ENCODE data around the gene AVPR1B. TPM values are rescaled to one million over a fixed set of nuclear protein-coding genes. Genes with fewer than 3 reads are reported as not detected.

Gene AVPR1B
- total and polyA plus RNA-seq, 2 donors (not counting 3 experiments of a cell fraction or from before 2014, with no cell fraction given), result not detected

DNA sequence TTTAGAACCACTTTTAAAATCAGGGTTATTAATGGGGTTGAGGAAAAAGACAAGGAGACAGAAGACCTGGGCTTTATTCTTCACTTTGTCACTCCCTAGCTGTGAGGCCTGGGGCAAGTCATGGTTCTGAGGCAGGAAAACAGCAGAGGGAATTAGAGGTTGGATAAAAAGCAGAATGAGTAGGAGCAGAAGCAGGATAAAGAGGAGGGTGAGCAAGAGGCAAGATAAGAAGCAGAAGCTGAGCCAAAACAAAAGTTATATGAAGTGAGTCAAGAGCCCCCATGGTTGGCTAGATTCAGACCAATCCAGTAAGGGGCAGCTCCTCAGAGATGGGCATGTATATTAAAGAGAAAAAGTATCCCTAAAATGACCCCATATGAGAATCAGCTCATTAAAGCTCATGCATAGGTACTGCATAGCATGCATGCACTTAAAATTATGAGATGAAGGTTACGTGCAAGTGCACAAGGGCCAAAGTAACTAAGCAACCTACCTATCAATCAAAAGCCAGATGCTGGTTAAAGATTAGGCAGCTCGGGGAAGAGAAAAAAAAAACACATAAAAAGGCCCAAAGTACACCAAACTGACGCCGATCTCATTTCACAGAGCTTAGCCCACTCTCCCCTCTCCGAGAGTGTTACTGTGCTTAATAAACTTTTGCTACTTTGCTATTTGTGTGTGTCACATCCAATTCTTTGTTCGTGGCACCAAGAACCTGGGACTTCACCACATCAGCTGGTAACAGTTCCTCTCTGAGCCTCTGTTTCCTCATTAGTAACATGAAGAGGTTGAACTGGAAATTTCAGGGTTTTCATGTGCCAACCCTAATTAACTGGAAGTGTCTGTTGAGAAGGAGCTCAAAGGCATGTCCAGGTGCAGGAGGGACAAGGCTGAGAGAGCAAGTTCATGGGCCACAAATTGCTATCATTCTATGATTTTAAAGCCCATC, 2.2 kb downstream of the AVPR1B start:
- H3K36me3 ChIP-seq (ENCODE audit: control insufficient read depth in 2 of 2, extremely low read depth in 1 of 2, insufficient read depth in 2 of 2, low read length in 2 of 2), result no peaks in the 10 kb centered on the region
- no peak for TF ChIP-seq JUN (IDR thresholded peaks at IDR 0.05; ENCODE audit: borderline replicate concordance, insufficient read depth, insufficient read length, low read depth)
- TF ChIP-seq POLR2AphosphoS5 (IDR thresholded peaks at IDR 0.05; ENCODE audit: insufficient read depth, low read depth, low read length), result no peak
- TF ChIP-seq, protein P1, sequence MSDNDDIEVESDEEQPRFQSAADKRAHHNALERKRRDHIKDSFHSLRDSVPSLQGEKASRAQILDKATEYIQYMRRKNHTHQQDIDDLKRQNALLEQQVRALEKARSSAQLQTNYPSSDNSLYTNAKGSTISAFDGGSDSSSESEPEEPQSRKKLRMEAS (IDR thresholded peaks at IDR 0.05; ENCODE audit: insufficient read depth, insufficient read length), result no peak
- no peak for TF ChIP-seq GATA2 (IDR thresholded peaks at IDR 0.05; ENCODE audit: insufficient read depth, insufficient read length, low read depth, low read length)
- no peak for TF ChIP-seq POLR2A (IDR thresholded peaks at IDR 0.05; ENCODE audit: low read depth, low read length)
- TF ChIP-seq, protein P2, sequence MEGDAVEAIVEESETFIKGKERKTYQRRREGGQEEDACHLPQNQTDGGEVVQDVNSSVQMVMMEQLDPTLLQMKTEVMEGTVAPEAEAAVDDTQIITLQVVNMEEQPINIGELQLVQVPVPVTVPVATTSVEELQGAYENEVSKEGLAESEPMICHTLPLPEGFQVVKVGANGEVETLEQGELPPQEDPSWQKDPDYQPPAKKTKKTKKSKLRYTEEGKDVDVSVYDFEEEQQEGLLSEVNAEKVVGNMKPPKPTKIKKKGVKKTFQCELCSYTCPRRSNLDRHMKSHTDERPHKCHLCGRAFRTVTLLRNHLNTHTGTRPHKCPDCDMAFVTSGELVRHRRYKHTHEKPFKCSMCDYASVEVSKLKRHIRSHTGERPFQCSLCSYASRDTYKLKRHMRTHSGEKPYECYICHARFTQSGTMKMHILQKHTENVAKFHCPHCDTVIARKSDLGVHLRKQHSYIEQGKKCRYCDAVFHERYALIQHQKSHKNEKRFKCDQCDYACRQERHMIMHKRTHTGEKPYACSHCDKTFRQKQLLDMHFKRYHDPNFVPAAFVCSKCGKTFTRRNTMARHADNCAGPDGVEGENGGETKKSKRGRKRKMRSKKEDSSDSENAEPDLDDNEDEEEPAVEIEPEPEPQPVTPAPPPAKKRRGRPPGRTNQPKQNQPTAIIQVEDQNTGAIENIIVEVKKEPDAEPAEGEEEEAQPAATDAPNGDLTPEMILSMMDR (IDR thresholded peaks at IDR 0.05; ENCODE audit: extremely low read depth in 1 of 2, insufficient read depth in 1 of 2, low read depth in 1 of 2, low read length in 2 of 2), result no peak
- no peak for TF ChIP-seq MYC (IDR thresholded peaks at IDR 0.05; ENCODE audit: low read depth, low read length)
- TF ChIP-seq EZH2 (IDR thresholded peaks at IDR 0.05; ENCODE audit: borderline replicate concordance, low read depth, low read length, severe bottlenecking), result no peak
- no peak for TF ChIP-seq FOS (IDR thresholded peaks at IDR 0.05; ENCODE audit: borderline replicate concordance, insufficient read depth, low read length)
- intact Hi-C loops (cut with micrococcal nuclease), result no loop called here
- DNase-seq (ENCODE audit: low read depth, low spot score) (no peak), FAIRE-seq (no peak)
- POLR2A ChIA-PET, result interaction anchor here (0.6 kb wide), 1 partner anchor 523 kb away, joined by 6 read pairs; no protein-coding TSS in a partner anchor
- H3K27me3 ChIP-seq (ENCODE audit: control insufficient read depth in 2 of 2, insufficient read depth in 2 of 2, low read length in 2 of 2), result peaks cover 14 to 17% of the 10 kb centered on the region in 2 experiments
- no peaks in the 10 kb centered on the region for H3K9me1 ChIP-seq (replicated peaks; ENCODE audit: control insufficient read depth, extremely low read depth, insufficient read depth, low read length)
- CTCF ChIA-PET, result interaction anchor here (0.7 to 5.2 kb wide), 6 partner anchors 9 to 196 kb away, joined by 3 to 31 read pairs (median 4); no protein-coding TSS in a partner anchor
- H3K9me3 ChIP-seq (replicated peaks; ENCODE audit: control insufficient read depth, insufficient read depth, low read length), result no peaks in the 10 kb centered on the region
- BruUV-seq (replicated peaks), result no TSS peak
- H3K4me1 ChIP-seq (ENCODE audit: control insufficient read depth, extremely low read depth, insufficient read depth, low read length), result peaks cover 4% of the 10 kb centered on the region
- no peak overlapping the region for H3K4me2 ChIP-seq (ENCODE audit: insufficient read depth, low read length)
- no peak overlapping the region for H2AFZ ChIP-seq (ENCODE audit: low read depth, low read length)
- no peak overlapping the region for H3K9ac ChIP-seq (replicated peaks; ENCODE audit: extremely low read depth, insufficient read depth, low read length)
- H3K27ac ChIP-seq (ENCODE audit: insufficient read depth, low read depth, low read length), result no peak overlapping the region
- no peaks in the 10 kb centered on the region for H4K20me1 ChIP-seq (replicated peaks; ENCODE audit: control insufficient read depth, extremely low read depth, insufficient read depth, low read length)
- no peak overlapping the region for H3K4me3 ChIP-seq (replicated peaks in 1 of 3; ENCODE audit: insufficient read depth in 1 of 3, low read depth in 1 of 3, low read length in 3 of 3)
- dilution Hi-C loops (cut with MboI; ENCODE audit: extremely low pct_ligation_motif_present, low sequenced_read_pairs), result loop anchor here (25.0 kb wide), 1 partner anchor 128 kb away; no protein-coding TSS in a partner anchor
- no peaks in the 10 kb centered on the region for H3K79me2 ChIP-seq (ENCODE audit: control insufficient read depth, insufficient read depth, low read length)

Data from endothelial cell of umbilical vein (primary cell).